ENCODE results near the gene SMOC2.
"Not testable (repeated sequence)": the region's sequence is repeated elsewhere in the genome, so short reads cannot be mapped to it uniquely, and the experiment has no call there.

SMOC2 gene

DNA sequence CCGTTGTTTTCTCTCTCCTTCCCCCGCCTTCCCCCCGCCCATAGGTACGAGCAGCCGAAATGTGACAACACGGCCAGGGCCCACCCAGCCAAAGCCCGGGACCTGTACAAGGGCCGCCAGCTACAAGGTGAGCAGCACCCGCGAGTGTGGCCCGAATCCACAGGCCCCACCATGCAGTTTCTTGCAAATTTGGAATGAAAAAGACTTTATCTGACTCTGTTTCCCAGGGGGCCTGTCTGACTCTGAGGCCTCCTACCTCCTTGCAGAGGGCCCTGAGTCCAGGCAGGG is 167.1 kb downstream of the SMOC2 start:
- FAIRE-seq = no peak

DNA sequence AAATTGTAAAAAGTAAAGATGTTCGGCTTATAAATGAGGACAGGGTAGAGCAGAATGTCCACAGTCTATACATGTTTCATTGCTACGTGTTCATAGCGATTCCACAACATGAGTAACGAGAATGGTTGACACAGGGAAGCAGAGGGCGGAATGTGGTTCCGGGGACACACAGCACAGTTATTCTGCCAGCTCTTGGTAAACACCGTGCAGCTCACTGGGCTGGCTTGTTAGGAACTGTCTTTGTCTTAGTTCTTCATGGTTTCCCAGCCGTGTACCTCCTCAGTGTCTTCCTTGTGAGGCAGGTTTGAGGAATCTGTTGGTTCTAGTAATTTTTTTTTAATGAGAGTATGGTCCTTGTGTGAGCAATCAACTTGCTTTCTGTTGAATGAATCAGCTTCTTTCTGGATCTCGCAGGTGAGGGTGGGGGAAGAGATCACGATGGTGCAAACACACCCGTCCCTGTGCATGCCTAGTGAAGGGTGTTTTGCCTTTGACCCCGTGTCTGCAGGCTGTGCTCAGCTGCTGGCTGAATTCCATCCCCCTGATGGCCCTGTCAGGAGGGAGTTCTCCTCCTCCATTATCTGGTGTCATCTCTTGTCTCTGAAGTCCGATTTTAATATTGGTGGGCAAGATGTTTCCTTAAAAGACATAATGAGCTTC is 168.2 kb downstream of the SMOC2 start:
- FAIRE-seq = no peak

DNA sequence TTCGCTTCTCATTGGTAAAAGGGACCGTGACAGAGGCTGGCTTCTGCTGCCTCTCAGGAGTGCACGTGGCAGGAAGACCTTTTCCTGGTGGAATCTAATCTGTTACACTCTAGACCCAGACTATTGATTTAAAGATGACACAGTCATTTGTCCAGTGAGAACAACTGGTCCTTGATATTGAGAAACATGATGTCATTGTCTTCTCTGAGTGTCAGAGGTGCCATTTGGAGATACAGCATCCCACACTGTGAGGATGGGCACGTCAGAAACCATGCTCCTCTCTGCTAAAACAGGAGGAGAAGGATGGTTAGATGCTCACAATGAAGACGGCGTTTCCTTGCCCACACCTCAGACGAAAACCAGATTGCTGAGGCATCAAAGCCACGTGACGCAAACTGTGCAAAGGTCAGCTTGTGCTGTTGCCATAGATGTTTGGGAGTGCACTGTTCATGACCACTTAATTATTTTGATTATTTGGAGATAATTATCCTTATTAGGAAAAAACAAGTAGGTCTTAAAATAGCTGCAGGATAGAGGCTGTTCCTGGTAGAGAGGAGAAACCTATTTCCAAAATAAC is 169.0 kb downstream of the SMOC2 start:
- no peak for FAIRE-seq

DNA sequence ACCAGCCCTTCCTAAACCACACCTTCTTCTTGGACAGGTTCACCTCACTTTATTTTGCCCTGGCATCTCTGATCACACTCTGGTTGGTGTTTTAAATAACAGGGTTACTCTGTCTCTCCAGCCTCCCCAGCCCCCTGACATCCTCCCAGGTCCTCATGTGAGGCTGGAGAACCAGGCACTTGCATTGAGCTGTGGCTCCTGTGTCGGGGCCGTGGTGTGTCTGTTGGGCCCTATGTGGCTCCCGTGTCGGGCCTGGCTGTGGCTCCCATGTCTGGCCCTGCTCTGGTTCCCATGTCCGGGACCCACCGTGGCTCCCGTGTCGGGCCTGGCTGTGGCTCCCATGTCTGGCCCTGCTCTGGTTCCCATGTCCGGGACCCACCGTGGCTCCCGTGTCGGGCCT is 170.0 kb downstream of the SMOC2 start:
- not testable (repeated sequence) for FAIRE-seq

DNA sequence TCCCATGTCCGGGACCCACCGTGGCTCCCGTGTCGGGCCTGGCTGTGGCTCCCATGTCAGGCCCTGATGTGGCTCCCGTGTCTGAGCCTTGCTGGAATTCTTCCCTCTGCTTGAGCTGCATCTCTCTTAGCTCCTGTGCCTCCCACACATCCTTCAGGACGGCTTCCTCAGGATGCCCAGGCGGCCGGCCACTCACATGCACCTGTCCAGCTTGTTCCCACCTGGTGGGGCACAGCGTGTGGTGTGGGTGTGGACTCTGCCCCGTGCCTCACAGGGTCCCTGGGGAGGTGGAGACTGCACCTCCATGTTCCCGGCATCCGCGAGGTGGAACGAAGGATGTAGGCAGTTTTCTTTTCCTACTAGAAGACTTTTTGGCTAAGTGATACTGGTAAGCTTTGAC is 170.7 kb downstream of the SMOC2 start:
- no peak for FAIRE-seq

DNA sequence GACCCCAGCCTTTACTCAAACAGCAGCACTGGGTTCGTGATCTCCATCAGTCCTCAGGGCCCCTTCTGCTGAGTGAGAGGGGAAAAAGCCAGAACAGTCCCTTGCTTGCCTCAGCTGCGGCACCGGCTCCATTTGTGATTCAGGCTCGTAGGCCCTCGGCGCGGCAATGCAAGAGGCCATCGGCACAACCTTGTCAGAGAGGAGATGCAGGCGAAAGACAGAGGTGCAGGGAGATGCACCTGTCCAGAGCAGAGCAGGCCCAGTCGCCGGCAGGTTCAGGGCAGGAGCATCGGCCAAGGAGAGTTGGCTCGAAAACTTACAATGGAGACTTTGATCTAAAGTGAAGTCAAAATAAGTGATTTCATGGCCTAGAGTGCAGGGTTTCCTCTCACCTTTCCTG is 171.6 kb downstream of the SMOC2 start:
- no peak for FAIRE-seq

DNA sequence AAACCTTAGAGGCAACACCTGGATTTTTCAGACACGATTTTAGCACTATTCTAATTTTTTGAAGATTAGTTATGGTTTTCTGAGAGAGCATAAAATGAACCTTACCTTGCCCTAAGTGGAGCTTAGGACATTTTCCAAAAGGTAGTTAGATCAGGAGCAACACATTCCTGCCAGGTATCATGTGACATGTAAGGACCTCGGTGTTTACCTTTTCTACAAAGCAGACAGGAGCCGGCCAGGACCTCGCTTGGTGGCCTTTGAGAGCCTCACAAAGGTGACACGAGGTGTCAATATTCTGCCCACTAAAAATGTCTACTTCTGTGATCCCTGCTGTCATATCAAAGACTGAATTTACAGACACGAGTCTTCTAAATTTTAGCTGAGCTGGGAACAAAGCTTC is 174.9 kb downstream of the SMOC2 start:
- no peak for FAIRE-seq

DNA sequence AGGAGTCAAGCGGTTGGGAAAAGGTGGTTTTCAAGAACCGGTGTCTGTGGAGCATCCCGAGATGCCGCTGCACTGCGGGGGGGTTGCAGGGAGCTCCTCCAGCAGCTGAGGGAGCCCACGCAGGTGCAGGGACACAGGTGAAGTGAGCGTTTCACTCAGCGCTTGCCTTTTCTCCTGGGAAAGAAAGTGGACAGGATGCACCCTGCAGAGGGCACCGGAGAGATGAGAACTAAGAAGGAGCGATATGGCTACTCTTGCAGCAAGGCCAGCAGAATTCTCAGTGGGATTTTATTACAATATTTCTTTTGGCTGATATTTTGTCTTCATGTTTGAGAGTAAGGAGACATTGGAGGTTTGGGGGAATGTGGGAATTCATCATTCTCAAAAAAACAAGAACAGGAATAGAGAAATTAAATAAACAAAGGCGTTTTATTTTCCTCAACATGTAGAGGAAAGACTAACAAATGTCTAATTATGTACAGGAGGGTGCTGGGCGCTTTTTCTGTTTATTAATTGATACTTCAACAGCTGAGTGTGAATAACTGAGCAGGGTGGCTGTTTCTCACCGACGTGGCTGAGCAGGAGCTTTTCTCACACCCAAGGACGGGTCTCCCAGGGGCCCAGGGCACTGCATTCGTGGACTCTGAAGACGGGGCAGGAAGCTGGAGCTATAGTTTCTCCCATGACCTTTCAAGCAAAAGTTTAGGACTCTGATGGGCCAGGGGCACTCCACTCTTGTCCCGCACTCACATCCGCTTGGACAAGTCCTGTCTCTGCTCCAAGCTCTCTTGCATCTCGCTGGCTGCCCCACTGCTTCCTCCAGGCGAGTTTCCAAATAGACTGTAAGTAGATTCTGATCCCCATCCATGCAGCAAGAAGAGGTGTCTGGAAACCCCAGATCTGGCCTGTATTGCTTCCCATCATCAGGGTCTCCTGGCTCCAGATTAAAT is 176.1 kb downstream of the SMOC2 start:
- no peak for FAIRE-seq

DNA sequence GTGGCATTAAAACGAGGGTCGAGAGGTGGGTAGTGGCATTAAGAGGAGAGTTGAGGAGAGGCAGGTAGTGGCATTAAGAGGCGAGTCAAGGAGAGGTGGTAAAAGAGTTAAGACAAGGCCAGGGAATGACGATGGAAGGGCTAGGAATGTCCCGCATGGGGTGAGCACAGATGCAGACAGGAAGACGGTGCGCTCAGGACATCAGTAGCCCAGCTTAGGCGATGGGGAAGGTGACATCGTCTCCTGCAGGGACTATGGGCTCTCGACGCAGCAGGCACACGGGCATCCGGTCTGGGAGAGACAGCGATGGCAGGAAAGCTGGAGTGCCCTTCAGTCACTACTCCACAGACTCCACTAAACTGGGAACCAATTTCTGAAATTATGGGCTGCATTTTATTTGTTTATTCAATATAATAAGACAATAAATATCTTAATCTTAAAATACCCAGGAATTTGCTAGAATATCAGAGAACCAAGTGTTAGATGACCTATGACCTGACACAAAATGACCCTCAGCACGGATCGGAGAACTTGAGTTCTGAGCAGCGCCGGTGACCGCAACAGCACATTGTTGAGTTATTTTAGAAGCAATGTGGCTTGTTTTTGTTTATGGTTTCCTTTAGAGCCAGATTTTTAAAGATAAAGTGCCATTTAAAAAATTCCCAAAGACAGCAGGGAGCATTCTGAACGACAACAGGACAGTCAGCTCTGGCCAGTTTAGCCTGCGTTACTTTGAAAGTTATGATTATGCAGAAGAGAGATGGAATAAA is 177.7 kb downstream of the SMOC2 start:
- no peak for FAIRE-seq

DNA sequence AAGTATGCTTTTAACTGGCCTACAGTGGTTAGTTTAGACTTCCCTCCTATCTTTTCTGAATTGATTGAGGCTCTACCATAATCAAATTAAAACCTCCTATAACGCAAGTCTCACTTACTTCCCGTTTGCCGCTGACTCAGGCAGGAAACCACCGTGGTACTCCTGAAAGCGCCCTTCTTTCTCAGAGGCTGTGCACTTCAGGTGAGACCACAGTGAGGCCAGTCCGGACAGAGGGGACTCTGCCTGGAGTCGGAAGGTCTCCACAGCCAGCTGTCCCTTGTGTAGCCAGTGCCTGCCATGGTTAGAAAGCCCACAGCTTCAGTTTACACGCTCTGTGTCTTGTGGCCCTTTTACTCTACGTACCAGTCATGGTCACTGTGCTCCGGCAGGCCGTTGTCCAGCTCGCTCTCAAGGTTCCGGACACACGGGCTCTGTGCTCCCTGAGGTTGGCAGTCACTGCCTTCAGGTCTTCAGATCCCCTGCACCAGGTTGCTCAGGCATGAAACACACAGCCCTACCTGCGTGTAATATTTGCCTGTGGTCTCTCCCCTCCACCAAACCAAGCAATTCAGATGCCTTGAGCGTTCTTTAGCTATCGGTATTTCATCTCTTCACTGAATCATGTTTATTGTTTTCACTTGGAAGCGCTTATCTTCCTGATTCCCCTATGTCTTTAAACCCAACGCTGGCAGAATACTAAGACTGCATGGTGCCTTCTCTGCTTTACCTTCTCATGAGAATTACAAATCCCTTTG is 178.8 kb downstream of the SMOC2 start:
- FAIRE-seq = no peak

DNA sequence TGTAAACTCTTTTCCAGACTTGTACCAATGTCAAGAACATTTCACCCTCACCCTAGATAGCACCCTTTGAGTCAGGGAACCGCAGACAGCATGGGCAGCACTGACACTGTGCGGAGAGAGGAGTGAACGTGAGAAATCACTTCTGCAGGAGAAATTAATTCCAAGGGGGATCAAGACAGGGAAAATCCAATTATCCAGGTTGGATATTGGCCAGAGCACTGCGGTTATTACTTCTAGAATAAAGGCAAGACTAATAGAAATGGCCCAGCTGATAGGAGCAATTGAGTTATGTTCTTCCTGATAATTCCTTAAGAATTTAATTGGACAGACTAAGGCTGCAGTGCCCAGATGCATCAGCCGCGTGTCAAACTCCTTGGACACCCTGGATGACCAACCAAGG is 179.6 kb downstream of the SMOC2 start:
- no peak for FAIRE-seq

DNA sequence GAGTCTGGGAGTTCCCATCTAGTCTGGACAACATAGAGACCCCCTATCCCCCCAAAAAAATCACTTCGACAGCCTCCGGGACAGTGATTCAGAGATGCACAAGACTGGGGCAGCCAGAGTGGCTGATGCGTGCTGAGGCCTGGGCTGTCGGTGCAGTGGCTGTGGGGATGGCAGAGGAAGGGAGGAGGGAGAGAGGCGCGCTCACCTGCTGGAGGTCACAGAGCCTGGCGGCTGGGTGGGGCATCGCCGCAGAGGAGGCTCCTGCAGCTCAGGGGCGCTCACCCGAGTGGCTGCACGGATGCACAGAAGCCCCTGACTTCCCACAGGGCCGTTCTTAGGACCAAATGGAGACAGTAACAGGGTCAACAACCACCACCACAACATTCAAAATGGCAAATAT is 182.8 kb downstream of the SMOC2 start:
- FAIRE-seq = no peak

DNA sequence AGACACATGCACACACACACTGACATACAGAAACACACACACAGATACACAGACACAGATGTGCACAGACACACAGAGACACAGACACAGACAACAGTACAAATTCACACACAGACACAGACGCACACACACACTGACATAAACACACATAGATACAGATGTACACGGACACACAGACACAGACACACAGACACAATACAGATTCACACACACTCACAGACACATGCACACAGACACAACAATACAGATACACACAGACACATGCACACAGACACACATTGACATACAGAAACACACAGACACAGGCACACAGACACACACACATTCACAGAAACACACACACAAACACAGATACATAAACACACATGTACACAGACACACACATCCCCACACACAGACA is 183.6 kb downstream of the SMOC2 start:
- FAIRE-seq = no peak

DNA sequence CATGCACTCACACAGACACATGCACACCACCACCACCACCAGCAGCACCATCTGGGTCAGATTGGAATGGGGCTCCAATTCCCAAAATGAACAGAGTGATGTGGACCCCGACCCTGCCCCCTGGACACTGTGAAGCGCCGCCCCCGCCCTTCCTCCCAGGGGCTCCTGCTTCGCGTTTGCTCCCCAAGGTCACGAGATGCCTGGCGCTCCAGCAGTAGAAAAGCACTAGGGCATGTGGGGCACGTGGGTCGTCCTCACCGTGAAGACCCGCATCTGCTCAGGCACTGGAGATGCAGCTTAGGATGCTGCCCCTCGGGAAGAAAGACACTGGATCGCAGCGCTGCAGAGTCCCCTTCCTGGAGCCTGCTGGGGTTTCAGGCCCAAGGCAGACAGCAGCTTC is 184.0 kb downstream of the SMOC2 start:
- no peak for FAIRE-seq

DNA sequence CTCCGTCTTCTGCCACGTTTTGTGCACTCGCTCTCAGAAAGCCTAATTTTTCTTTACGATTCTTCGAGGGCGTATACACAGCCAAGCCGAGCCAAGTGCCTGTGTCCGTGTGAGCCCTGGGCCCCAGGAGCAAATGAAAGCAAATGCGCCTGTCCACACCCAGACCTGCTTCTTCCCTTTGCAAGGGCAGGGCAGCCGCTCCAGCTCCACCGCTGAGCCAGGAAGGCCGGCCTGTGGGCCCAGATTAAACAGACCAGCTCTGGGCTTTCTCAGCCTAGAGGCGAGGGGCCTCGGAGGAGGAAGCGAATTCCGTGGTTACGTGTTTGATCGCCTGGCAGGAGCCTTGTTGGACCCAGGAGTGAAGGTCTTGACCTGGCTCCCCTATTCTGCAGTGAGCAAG is 184.6 kb downstream of the SMOC2 start:
- no peak for FAIRE-seq

DNA sequence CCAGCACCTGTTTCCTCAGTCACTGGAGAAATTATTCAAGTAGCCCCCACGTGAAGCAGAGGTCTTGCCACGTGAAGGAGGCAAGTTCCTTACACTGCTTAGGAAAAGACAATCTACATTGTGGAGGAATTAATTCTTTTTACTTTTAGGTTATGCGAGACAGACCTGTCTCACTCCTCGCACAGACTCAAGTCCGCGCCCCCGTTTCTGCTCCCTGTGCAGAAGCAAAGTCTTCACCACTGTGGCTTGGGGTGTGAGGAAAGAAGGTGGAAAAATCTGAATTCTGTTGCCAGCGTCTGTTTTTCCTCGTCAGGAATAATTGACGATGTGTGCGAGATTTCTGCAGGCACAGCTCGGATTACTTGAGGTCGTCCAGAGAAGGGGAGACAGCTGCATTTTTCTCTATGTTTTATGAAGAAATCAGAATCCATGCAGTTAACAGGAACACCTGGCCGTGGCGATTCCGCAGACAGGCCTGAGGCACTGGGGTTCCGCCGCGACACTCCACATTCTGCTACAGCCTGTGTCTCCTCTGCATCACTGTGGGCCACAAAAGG is 185.1 kb downstream of the SMOC2 start:
- no peak for FAIRE-seq

DNA sequence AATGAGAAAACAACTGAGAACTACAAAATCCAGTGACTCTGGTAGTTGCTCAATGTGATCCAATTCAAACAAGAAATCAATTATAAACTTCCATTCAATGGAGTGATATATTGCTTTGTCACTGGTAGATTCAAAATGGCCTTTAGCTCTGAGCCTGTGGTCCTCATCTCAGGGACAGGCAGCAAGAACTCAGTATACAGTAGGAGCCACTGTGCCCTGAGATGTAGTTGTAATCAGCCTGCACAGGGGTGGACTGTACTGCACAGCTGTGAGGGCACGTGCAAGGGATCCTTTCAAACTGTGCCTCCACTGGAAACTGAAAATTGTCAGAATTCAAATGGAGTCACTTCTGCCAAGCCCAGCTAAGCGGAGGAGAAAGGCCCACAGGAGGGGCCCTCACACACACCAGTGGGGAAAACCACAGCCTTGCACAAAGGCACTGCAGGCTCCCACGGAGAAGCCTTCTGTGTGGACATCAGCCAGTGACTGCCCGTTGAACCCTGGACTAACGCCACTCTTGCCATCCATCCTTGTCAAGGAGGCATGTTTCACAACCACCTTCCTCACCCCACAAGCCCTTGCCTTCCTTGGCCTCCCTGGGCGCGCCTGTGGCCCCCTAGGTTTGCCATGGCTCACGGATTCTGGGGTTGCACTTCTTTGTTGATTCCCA is 186.7 kb downstream of the SMOC2 start:
- no peak for FAIRE-seq

DNA sequence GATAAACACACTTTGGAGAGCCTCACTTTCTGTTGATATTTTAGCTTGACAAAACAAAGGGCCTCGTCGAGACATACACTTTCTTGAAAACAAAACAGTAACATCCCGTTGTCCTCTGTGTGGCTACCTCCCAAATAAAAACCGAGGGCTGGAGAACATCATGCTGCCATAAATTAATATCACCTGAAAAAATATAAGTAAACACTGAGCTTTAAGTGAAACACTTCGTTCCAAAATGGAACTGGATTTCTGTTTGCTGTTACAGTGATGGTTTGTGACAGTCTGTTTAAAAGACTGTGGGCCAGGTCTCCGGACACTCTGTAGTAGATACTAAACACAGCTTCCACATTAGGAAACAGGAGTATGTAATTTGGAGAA is 187.2 kb downstream of the SMOC2 start:
- FAIRE-seq = no peak

DNA sequence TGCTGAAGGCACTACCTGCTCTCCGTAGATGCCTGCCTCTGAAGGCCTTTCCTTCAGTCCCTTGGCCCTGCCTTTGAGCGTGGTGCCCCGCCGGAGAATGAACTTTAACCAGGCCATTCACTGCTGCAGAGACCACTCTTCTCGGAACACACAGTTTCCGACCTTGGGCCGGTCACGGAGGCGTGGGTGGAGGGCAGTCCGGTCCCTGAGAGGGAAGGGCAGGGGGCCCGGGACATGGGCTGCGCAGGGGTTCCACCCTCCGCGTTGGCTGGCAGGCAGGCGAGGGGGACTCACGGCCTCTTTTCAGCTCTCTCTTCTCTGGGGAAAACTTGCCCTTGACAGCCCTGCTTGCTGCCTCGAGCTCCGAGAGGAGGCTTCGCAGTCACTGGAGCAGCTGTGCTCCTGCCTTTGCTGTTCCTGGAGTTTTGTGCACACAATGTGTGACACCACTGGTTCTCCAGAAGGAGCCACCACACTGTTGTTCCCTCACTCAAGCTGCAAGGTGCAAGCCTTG is 187.8 kb downstream of the SMOC2 start:
- no peak for FAIRE-seq

DNA sequence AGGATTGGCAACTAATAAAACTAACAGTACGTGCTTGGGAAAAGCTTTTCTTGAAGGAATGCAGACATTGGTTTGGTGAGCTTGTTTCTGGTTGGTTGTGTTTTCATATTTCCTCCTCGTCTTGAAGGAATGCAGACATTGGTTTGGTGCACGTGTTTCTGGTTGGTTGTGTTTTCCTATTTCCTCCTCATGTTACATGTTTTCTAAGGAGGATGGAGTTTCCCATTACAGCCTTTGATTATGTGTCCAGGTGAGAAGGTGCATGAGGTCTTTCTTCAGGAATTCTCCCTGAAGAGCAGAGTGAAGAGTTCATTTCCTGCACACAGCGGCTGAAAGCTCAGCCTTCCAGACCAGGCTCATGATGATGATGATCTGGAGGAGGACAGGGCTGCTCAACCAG is 190.6 kb downstream of the SMOC2 start:
- no peak for FAIRE-seq

DNA sequence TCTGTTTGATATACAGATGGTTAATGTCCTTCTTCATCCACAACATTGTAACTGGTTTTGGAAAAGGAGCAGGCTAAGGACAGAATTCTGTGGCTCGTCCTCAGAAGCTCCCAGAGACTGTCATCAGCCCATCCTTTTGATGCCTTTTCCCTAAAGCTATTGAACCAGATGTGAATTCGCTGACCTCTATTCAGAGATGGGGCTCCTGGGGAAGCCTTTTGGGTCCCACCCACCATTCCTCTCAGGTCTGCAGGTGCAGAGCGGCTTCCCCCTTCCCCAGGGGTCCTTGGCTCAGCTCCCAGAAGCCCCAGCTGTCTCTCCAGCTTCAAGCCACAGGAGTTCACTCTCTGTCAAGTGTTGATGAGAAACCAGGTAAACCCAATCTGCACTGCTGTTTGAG is 191.7 kb downstream of the SMOC2 start:
- FAIRE-seq = no peak
